Epidermal melanocyte (primary cell): Measurements from ENCODE around the gene TNFRSF1A.
A peak's percentile ranks its signal among the peaks of the same experiment; 100 is the strongest.
"Not testable (repeated sequence)": the region's sequence is repeated elsewhere in the genome, so short reads cannot be mapped to it uniquely, and the experiment has no call there.

Experiments
- DNase-seq: peaks from one replicate; pipeline ENCODE4 v3.0.0; 2011; ENCODE audit warnings: low spot score; ENCODE audit not compliant: insufficient read length

Gene TNFRSF1A

DNA sequence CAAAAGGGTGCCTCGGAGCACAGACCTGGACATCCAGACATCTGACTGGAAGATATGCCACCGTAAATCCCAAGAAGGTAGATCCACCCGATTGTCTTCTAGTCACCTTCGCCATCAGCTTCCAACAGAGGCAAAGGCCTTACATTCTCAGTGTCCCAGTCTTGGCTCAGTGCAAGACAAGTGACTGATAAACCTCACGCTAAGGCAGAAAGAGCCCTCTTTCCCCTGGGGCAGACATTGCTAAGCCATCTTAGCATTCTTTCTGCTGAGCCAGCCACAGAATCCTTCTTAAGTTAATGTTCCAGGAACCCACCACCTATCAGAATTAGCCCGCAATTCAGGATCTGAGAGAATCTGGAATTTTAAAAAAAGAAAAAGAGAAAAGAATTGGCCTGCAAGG, 35.7 kb downstream of the TNFRSF1A start:
- DNase-seq: no peak

GRCh38 chr12:6303071-6303470, 38.8 kb downstream of the TNFRSF1A start:
- no peak for DNase-seq

DNA sequence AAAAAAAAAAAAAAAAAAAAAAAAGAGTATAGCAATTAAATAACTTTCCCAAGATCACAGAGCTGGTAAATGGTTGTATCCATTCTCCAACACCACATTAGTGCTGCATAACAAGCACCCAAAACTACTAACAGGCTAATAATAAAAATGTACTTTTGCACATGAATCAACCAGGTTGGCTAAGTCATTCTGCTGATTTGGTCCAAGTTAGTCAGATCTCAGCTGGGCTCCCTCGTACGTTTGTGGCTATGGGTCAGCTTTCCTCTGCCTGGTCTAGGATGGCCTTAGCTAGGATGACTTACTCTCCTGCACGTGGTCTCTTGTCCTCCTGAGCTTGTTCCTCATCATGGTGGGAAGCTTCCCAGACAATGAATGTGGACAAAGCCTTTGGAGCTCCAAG, 39.3 kb downstream of the TNFRSF1A start:
- no peak for DNase-seq

DNA sequence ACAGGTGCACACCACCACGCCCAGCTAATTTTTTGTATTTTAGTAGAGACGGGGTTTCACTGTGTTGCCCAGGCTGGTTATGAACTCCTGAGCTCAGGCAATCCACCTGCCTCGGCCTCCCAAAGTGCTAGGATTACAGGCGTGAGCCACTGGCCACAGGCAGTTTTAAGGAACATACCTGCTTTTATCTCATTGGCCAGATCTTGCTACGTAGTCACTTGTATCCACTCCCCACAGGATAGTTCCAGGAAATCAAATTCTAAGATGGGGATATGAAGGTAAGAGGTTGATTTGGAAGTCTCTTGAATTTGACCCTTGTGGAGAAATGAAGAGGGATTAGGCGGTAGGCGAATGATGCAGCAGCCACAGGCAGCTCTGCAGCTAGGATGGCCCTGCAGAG, 40.2 kb downstream of the TNFRSF1A start:
- no peak for DNase-seq

DNA sequence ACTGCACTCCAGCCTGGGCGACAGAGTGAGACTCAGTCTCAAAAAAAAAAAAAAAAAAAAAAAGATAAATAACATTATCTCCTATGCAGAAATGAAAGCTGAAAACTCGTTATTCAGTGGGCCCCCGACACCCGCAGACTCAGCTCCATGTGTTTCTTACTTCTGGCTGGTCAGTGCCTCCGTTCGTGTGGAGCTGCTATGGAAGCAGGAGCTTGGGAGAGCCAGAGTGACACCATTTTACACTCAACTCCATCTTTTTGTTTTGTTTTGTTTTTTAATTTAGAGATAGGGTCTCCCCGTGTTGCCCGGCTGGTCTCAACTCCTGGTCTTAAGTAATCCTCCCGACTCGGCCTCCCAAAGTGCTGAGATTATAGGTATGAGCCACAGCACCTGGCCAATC, 44.7 kb downstream of the TNFRSF1A start:
- no peak for DNase-seq

GRCh38 chr12:6295094-6295811, 46.6 kb downstream of the TNFRSF1A start:
- no peak for DNase-seq

GRCh38 chr12:6294156-6295093, 47.5 kb downstream of the TNFRSF1A start:
- DNase-seq: no peak

GRCh38 chr12:6292606-6293005, 49.3 kb downstream of the TNFRSF1A start:
- no peak for DNase-seq

DNA sequence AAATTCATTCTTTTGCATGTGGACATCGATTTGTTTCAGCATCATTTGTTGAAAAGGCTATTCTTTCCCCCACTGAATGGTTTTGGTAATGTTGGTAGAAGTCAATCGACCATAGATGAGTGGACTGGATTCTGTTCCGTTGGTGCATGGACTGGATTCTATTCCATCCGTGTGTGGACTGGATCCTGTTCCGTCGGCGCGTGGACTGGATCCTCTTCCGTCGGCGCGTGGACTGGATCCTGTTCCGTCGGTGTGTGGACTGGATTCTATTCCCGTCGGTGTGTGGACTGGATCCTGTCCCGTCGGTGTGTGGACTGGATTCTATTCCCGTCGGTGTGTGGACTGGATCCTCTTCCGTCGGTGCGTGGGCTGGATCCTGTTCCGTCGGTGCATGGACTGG, 52.0 kb downstream of the TNFRSF1A start:
- not testable (repeated sequence) for DNase-seq

DNA sequence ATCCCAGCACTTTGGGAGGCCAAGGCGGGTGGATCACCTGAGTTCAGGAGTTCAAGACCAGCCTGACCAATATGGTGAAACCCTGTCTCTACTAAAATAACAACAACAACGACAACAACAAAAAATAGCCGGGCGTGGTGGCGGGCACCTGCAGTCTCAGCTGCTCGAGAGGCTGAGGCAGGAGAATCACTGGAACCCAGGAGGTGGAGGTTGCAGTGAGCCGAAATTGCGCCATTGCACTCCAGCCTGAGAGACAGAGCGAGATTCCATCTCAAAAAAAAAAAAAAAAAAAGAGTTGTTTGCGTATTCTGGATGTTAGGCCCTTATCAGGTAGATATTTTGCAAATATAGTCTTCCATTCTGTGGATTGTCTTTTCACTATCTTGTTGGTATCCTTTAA, 52.8 kb downstream of the TNFRSF1A start:
- not testable (repeated sequence) for DNase-seq

DNA sequence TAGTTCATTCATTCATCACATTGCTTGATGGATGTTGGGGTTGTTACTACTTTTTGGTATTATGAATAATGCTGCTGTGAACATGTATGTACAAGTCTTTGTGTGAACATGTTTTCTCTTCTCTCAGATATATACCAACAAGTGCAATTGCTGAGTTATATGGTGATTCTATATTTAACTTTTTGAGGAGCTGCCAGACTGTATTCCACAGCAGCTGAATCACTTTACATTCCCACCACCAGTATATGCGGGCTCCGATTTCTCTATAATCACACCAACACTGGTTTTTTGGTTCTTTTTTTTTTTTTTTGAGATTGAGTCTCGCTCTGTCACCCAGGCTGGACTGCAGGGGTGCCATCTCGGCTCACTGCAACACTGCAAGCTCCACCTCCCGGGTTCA, 53.6 kb downstream of the TNFRSF1A start:
- DNase-seq: no peak

DNA sequence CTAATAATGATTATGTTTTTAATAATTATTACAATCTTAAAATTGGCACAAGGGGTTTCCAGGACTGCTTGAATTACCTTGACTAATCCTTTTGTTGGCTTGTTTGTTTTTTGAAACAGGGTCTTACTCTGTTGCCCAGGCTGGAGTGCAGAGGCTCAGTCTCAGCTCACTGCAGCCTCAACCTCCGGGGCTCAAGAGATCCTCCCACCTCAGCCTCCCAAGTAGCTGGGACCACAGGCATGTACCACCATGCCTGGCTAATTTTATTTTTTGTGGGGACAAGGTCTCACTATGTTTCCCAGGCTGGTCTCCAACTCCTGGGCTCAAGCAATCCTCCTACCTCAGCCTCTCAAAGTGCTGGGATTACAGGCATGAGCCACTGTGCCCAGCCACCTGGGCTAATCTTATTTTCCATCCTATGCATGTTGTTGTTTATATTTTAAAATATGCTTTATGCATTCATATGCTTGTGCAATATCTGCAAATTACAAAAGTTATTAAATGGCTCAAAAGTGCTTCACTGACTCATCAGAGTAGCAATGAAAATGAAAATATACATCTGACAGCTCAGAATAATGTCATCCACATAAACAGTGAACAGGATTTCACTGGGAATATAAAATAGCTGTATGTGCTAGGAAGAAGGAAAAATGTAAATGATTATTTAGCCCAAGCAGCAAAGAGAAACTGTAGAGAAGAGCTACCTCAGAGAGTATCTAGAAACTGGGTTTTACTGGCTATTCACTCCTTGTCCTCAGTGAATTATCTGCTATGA, 56.2 kb downstream of the TNFRSF1A start:
- no peak for DNase-seq

DNA sequence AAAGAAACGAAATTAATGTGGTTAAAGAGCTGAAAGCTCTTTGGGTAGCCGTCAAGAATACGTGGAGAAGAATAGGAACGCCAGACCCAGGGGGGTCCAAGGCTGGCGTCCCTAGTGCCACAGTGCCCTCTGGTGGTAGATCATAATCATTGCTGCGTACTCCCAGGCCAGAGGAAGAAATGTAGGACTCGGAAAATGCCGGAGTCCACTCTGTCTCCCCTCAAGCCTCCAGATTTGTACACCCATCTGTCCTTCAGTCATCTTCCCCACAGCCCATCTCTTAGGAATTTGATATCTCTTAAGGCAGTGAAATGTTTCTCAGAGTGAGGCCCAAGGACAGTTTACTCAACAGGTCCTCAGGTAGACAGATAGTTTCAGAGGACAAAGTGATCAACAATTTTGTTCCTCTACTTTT, 56.8 kb downstream of the TNFRSF1A start:
- peak; percentile 89 for DNase-seq

DNA sequence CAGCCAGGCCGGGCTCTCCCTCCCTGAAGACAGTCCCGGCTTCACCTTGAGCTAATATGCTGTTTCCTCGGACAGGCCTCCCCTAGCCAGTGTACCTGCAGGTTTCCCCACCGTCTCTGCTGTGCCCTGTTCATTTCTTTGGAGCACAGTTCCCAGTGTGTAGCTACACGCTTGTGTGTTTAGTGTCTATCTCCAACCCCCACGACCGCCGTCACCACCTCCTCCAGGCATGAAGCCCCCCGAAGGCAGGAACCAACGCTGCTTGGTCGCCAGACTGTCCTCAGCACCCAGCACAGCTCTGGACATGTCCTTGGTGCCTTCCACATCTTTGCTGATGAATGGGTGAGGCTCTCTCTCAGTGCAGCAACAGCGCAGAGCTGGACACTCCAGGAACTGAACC, 57.6 kb downstream of the TNFRSF1A start:
- DNase-seq: no peak

DNA sequence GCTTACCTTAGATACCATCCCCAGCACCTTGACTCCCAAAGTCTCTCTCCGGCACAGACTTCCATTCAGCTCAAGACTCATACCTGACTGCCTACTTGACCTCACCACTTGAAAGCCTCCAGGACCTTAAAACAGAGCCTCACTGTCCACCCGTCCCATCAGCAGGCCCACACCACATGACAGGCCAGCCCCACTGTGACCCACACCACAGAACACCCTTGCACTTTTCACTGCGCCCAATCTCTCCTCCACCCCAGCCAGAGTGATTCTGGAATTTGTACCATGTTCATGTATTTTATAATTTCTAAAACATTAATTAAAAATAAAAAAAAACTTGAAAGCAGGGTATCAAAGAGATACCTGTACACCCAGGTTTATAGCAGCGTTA, 59.4 kb downstream of the TNFRSF1A start:
- no peak for DNase-seq

DNA sequence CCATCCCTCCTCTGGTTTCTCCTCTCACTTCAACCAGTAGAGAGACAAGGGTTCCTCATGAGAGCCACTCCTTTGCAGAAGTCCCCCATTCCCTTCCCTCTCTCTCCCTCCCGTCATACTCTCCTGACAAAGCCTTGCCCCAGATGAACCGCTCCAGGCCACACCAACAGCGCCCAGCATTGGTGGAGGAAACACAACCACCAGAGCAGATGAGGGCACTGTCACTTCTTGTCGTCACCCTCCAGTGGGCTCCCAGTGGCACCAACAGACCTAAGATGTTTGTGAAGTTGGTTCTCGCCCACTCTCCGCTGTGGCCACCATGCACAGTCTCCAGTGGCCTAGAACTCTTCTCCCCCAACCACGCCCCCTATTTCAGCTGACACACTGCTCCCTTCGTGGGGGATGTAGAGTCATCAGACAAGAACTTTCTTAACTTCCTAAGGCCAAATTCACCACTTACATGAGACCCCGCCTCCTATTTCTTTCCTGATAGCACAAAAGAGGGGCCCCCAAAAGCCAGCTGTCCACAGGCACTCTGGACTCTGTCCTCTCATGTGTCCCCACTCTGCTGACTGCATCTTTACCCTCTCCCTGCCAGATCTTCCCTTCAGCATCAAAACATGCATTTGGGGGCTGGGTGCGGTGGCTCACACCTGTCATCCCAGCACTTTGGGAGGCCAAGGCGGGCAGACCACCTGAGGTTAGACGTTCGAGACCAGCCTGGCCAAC, 60.6 kb downstream of the TNFRSF1A start:
- DNase-seq: no peak

GRCh38 chr12:6280672-6281071, 61.2 kb downstream of the TNFRSF1A start:
- DNase-seq: no peak

GRCh38 chr12:6280053-6280469, 61.8 kb downstream of the TNFRSF1A start:
- no peak for DNase-seq

DNA sequence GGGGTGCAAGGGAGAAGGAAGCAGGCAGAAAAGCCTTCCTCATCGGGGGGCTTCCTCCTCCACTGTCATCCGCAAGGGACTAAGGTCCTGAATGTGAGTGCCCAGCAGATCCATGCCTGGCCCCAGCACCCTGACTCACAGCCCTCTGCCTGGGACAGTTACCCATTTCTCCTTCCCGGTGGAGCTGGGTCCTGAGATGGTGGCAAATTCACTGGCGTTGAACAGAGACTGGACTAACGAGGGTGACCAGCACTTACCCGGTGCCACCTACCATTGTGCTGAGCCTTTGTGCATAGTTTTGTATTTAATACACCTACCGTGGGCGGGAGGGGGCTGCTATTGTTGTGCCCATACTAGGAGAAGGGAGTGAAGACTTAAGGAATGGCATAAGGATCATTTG, 62.2 kb downstream of the TNFRSF1A start:
- no peak for DNase-seq

DNA sequence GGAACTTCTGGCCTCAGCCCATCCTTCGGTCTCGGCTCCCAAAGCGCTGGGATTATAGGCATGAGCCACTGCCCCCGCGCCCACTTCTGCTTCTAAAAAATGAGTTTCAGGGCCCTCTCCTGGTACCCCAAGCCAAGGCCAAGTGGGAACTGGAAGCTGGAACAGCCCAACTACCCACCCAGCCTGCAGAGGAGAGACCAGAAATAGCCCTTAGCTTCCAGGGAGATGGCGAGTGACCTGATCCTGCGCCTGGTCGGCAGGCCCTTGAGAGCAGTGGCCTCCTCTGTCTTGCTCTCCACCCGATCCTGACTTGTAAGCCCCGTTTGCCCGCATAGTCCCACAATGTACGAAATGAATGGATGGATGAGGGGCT, 62.6 kb downstream of the TNFRSF1A start:
- DNase-seq: no peak
